PC-3 (cell line): Measurements from ENCODE around the gene MFN2. TPM values are rescaled to one million over a fixed set of nuclear protein-coding genes. Genes with fewer than 3 reads are reported as not detected.

Experiments used
- ATAC-seq: fragments of 200-7000 bp; cut with Tn5 transposase; 2 replicates; pipeline ENCODE4 v1.9.1; 2020; ENCODE audit warnings: mild to moderate bottlenecking, moderate library complexity
- BruUV-seq: library from RNA; stranded (reverse); fragments of 400-500 nt; replicated peaks from 2 replicates; lab custom pipeline; 2021; lab: Mats Ljungman, UMichigan
- CTCF ChIA-PET: fragments of 300-600 bp; sonication (Branson Sonifier 250); formaldehyde crosslinking; loops from one replicate; lab custom pipeline; 2022; ENCODE audit warnings: antibody characterized with exemption; lab: Charles Lee
- POLR2A ChIA-PET: fragments of 300-600 bp; sonication (Branson Sonifier 250); formaldehyde crosslinking; loops from one replicate; lab custom pipeline; 2022; ENCODE audit warnings: antibody characterized with exemption; ENCODE audit not compliant: unreplicated experiment; lab: Charles Lee
- DNase-seq: peaks from one replicate; pipeline ENCODE4 v3.0.0-alpha.2; 2015
- H2AFZ ChIP-seq: fragments of 300-600 bp; sonication (generic); 2 replicates; pipeline ENCODE4 v1.6.0; 2016; ENCODE audit warnings: antibody characterized with exemption, low read length
- H3F3A ChIP-seq: fragments of 300-600 bp; sonication (generic); one replicate; pipeline ENCODE4 v1.6.0; 2017; ENCODE audit warnings: antibody characterized with exemption, low read length, control low read depth, mild to moderate bottlenecking; ENCODE audit not compliant: unreplicated experiment
- H3K27ac ChIP-seq: fragments of 300-600 bp; sonication (generic); 2 replicates; pipeline ENCODE4 v1.5.1; 2016; ENCODE audit warnings: mild to moderate bottlenecking, low read length
- H3K27me3 ChIP-seq: fragments of 300-600 bp; sonication (generic); 2 replicates; pipeline ENCODE4 v1.6.1; 2016; ENCODE audit warnings: low read length, mixed read lengths
- H3K36me3 ChIP-seq: fragments of 300-600 bp; sonication (generic); 2 replicates; pipeline ENCODE4 v1.6.1; 2016; ENCODE audit warnings: low read depth, mixed run types, low read length, mixed read lengths
- H3K4me1 ChIP-seq: fragments of 300-600 bp; sonication (generic); 2 replicates; pipeline ENCODE4 v1.5.1; 2016; ENCODE audit warnings: low read length; ENCODE audit not compliant: insufficient read depth
- H3K4me2 ChIP-seq: fragments of 300-600 bp; sonication (generic); 2 replicates; pipeline ENCODE4 v1.6.0; 2016; ENCODE audit warnings: low read length
- H3K4me3 ChIP-seq: fragments of 300-600 bp; sonication (generic); 2 replicates; pipeline ENCODE4 v1.5.1; 2016; ENCODE audit warnings: mild to moderate bottlenecking, low read length, mixed read lengths
- H3K79me2 ChIP-seq: fragments of 300-600 bp; sonication (generic); 2 replicates; pipeline ENCODE4 v1.6.1; 2017; ENCODE audit warnings: low read length, mixed read lengths
- H3K9ac ChIP-seq: fragments of 300-600 bp; sonication (generic); 2 replicates; pipeline ENCODE4 v1.6.0; 2016; ENCODE audit warnings: mild to moderate bottlenecking, low read length
- H3K9me2 ChIP-seq: fragments of 300-600 bp; sonication (generic); replicated peaks from 2 replicates; pipeline ENCODE4 v1.6.1; 2016; ENCODE audit warnings: mixed run types, low read length, mixed read lengths
- H3K9me3 ChIP-seq: fragments of 300-600 bp; sonication (generic); 2 replicates; pipeline ENCODE4 v1.6.1; 2016; ENCODE audit warnings: low read length, mixed read lengths
- H4K20me1 ChIP-seq: fragments of 300-600 bp; sonication (generic); 2 replicates; pipeline ENCODE4 v1.6.1; 2016; ENCODE audit warnings: low read length, mixed read lengths
- CTCF ChIP-seq: fragments of 300-600 bp; sonication (generic); conservative IDR thresholded peaks from 2 replicates; pipeline ENCODE4 v1.5.1; 2017; ENCODE audit warnings: antibody characterized with exemption, low read depth, mild to moderate bottlenecking, low read length
- EZH2 ChIP-seq: fragments of 300-600 bp; sonication (generic); IDR thresholded peaks from one replicate; pipeline ENCODE4 v1.6.1; 2017; ENCODE audit warnings: antibody characterized with exemption, mild to moderate bottlenecking, low read length; ENCODE audit not compliant: unreplicated experiment
- EZH2phosphoT487 ChIP-seq: fragments of 300-600 bp; sonication (generic); IDR thresholded peaks from 2 replicates; pipeline ENCODE4 v1.6.1; 2018; ENCODE audit warnings: mild to moderate bottlenecking, antibody characterized with exemption, low read length, borderline replicate concordance
- intact Hi-C: fragments of 100-400 bp; cut with micrococcal nuclease; formaldehyde crosslinking; loops from 2 replicates; pipeline ENCODE4 v1.9.0; 2023
- total RNA-seq: library from RNA; depleted of rRNA; stranded (reverse); fragments of >200 nt; gene quantifications from 2 replicates; pipeline ENCODE4 v1.2.3, GENCODE V29; 2014

Gene MFN2
- total RNA-seq, 1 experiment from 2014 or later = 97.8 TPM

DNA sequence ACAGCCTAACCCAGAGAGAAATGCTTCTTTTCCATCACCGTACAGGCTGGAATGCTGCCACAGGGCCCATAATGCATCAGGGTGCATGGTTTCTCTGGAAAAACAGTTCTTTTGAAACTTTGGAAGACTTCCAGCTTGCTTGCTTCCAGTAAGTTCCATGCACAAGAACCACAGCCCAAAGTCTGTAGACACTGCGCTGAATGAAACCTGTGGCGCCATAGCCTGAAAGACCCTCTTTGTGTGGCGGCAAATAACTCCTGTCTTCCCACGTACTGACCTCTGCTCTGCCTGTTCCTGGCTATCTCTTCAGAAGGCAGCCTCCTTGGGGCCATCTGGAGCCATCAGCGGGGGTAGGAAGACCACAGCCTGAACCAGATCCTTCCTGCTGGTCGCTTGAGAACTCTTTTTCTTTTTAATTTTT is 54.1 kb downstream of the MFN2 start:
- TF ChIP-seq CTCF (no peak), EZH2 (no peak), EZH2phosphoT487 (no peak)
- no peak overlapping the region for H3K27ac ChIP-seq
- H3K4me3 ChIP-seq = no peak overlapping the region
- no peak overlapping the region for H3K9ac ChIP-seq
- H3K4me2 ChIP-seq = no peak overlapping the region
- H3K79me2 ChIP-seq = no peaks in the 10 kb centered on the region
- H3K36me3 ChIP-seq = 0 out of 2 replicates have a peak, but pooled peaks cover 4% of the 10 kb centered on the region
- no peaks in the 10 kb centered on the region for H3K9me2 ChIP-seq
- no peaks in the 10 kb centered on the region for H4K20me1 ChIP-seq
- ChIA-PET CTCF (no interaction called here), POLR2A (no interaction called here)
- H3K4me1 ChIP-seq = no peaks in the 10 kb centered on the region
- H3K9me3 ChIP-seq = no peaks in the 10 kb centered on the region
- no peak overlapping the region for H2AFZ ChIP-seq
- H3K27me3 ChIP-seq = no peaks in the 10 kb centered on the region
- no TSS peak for BruUV-seq
- no peak for ATAC-seq
- no peak for DNase-seq
- intact Hi-C loops = no loop called here
- H3F3A ChIP-seq = no peaks in the 10 kb centered on the region

GRCh38 chr1:12035312-12035711 is 55.1 kb downstream of the MFN2 start:
- POLR2A ChIA-PET = no interaction called here
- no peak for ATAC-seq

More at GRCh38 chr1:12035312-12035711, 55.1 kb downstream of the MFN2 start:
- no peaks in the 10 kb centered on the region for H3K9me3 ChIP-seq
- H3K4me3 ChIP-seq = no peak overlapping the region
- peaks cover 5% of the 10 kb centered on the region for H3K4me1 ChIP-seq
- no peak for DNase-seq
- H2AFZ ChIP-seq = no peak overlapping the region
- BruUV-seq = no TSS peak
- no peaks in the 10 kb centered on the region; the same call in 1 of the 2 replicates for H4K20me1 ChIP-seq
- H3K4me2 ChIP-seq = no peak overlapping the region
- intact Hi-C loops = no loop called here
- CTCF ChIA-PET = no interaction called here
- H3K9me2 ChIP-seq = no peaks in the 10 kb centered on the region
- no peaks in the 10 kb centered on the region for H3K79me2 ChIP-seq
- 0 out of 2 replicates have a peak, but pooled peaks cover 4% of the 10 kb centered on the region for H3K36me3 ChIP-seq
- no peaks in the 10 kb centered on the region for H3K27me3 ChIP-seq
- TF ChIP-seq EZH2phosphoT487 (no peak), CTCF (no peak), EZH2 (no peak)
- H3K9ac ChIP-seq = no peak overlapping the region
- H3F3A ChIP-seq = peaks cover 2% of the 10 kb centered on the region
- H3K27ac ChIP-seq = no peak overlapping the region
